ENCODE results near the gene BCO2.

The BCO2 gene

DNA sequence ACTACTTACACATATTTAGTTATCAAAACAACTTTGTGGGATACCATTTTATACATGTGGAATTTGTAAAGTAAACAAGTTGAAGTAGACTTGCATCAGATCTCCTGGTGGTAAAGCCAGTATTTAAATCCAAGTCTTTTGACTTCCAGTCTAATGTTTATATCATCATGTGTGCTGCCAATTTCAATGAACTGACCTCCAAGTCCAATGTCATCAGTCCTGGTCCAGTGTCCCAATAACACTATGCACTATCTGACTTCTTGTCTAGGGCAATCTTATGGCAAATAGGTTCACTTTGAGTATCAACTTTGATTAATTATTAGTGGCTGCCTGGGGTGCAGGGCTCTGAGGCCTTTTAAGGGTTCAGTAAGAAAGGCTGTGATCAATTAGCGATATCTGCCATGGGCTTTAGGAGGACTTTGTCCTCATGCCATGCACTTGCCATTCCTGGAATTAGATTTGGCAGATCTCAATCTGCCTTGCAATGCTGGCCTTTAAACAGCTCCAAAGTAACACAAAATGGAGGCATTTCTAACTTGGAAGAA, 41.3 kb downstream of the BCO2 start:
- DNase-seq (ENCODE audit: low read depth in 2 of 2): no peak

DNA sequence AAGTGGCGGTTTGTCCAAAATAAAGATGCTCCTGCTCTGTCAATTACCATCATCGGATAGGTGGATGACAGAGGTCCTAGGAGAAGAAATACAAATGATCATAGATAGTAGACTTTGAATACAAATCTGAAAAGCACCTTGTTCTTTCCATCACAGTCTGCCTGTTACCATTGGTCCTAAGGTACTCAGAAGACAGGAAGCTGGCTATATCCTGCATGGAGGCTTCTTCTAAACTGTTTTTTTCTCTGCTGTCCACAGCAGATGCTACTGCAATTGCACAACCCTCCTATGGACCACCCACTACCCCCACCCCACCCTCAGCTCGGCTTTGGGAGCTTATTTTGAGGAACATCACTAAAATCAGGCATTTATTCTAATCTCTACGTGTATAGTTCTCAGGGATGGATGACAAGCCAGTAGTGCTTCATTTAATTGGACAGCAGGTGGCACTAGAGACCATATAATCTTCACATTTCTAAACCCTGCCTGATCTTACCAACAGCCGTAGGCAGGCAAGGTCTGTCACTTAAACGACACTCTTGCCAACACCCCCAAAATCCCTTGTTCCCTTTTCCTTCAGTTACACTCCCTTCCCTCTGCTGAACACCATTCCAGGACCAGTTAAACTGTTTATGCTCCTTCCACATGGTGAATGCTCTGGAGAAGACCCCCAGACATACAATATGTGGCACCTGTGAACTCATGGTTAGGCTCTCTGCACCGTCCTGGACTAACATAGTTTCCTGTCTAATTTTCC, 44.3 kb downstream of the BCO2 start:
- DNase-seq (ENCODE audit: low read depth in 2 of 2): no peak

DNA sequence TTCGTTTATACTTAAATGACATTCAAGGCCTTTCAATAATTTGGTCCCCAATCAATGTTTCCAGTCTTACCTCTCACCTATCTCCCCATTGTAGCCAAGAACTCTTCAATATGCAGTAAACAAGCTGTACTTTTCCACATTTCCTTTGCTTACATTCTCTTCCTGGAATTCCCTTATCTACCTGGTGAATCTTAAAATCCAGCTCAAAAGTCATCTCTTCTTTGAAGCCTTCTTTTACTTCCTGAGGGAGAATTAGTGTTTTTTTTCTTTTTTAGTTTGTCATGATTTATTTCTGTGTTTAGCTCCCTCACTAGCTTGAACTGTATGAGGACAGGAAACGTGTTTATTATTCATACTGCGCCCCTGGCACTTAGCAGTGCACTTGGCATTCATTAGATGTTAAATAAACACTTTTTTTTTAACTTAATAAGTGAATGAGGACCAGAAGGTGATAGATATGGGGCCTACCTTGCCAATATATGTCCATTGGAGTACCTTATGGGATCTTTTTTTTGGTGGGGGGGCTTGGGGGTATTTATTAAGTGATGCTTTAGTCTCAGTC, 46.0 kb downstream of the BCO2 start:
- no peak for DNase-seq (ENCODE audit: low read depth in 2 of 2)

DNA sequence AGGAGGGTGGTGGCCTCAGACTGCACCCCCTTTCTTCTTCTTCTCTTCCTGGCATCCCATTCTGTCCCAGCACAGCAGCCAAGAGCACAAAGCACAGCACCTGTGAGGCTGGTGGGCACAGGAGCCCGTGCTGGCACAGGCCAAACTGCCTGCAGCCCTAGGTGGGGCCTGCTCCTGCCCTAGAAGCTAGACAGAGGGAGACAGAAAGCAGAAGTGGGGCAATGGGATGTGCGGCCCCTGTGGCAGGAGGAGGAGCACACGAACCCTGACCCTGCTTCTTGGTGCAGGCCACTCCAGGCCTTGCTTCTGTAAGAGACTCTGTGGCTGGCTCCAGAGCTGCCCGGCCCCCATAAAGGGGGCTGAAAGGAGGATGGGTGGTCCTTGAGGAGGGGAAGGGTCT, 47.0 kb downstream of the BCO2 start:
- no peak for DNase-seq (ENCODE audit: low read depth in 2 of 2)

DNA sequence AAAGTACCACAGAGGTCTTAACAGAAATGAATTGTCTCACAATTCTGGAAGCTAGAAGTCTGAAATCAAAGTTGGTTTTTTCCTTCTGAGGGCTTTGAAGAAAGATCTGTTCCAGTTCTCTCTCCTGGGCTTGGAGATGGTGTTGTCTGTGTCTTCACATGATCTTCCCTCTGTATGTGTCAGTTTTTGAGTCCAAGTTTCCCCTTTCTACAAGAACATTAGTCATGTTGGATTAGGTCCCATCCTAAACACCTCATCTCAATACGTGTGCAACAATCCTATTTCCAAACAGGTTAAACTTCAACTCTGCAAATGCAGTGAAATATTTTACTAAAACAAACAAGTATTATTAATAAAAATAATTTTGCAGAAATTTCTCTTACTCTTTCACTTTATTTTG, 47.8 kb downstream of the BCO2 start:
- no peak for DNase-seq (ENCODE audit: low read depth in 2 of 2)

DNA sequence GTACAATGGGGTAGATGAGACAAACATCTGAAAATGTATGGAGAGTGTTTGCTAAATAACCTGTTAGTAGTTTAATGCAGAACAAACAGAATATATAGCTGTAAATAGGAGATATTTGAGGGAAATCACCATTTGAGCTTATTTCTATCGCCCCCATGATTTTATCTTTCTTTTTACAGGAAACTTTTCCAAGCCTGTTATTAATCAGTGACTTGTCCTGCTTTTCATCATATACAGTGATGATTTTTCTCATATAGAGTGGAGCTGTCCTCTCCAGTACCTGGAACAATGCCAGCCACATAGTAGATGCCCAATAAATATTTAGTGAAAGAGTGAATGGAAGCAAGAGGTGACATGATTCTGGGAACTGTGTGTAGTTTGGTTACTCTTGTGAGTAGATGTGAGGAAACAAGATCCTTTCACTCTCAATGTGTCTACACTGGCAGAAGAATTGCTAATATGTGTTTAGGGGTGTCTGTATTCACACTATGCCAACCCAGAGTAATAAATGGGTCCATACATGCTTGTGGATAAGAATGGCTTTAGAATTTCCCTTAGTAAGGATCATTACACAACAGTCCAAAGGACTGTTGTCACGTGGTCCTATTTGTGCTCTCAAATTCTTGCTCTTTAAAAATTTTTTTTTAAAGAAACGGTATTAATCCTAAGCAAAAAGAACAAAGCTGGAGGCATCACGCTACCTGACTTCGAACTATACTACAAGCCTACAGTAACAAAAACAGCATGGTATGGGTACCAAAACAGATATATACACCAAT, 48.6 kb downstream of the BCO2 start:
- no peak for DNase-seq (ENCODE audit: low read depth in 2 of 2)

DNA sequence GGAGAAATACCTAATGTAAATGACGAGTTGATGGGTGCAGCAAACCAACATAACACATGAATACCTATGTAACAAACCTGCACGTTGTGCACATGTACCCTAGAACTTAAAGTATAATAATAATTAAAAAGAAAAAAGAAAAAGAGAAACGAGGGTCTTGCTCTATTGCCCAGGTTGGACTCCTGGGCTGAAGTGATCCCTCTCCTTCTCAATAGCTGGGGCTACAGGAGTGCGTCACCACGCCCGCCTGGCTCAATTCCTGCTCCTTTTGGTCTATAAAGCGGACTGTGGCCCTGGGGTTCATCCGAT, 50.4 kb downstream of the BCO2 start:
- no peak for DNase-seq (ENCODE audit: low read depth in 2 of 2)

DNA sequence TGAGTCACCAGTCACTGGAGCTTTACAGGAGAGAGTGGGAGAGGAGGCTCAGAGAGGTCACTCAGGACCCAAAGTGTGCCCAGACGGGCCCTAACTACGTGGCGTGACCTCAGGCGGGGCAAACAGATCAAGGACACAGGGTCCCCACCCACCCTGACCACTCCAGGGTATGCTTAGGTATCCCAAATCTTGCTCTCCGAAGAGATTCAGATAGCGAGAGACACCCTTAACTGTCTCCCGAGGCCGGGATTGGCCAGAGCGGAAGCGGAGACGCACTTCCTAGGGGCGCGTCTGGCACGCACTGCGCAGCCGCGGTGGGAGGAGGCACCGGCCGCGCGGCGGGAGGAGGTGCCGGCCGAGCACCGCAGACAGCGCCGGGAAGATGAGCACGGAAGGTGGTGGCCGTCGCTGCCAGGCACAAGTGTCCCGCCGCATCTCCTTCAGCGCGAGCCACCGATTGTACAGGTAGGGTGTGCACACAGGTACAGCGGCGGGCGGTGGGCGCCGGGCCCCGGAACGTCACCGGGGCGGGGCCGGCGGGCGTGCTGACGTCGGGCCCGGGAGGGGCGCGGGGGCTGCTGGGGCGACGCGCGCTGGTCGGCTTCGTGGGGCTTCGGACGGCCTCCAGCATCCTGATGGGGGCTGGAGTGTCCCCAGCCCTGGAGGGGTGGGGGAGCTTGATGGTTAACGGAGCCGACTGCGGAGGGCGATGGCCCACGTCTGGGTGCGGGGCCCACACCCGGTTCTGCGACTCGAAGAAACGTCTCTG, 50.9 kb downstream of the BCO2 start, which contains the start of gene PTS:
PTS (plus strand) TSS at position 367 of the 769 bp plus-strand sequence; CDS start at position 383, 16 bp downstream.
- peak; percentile 60 to 71 for DNase-seq (ENCODE audit: low read depth in 2 of 2)

DNA sequence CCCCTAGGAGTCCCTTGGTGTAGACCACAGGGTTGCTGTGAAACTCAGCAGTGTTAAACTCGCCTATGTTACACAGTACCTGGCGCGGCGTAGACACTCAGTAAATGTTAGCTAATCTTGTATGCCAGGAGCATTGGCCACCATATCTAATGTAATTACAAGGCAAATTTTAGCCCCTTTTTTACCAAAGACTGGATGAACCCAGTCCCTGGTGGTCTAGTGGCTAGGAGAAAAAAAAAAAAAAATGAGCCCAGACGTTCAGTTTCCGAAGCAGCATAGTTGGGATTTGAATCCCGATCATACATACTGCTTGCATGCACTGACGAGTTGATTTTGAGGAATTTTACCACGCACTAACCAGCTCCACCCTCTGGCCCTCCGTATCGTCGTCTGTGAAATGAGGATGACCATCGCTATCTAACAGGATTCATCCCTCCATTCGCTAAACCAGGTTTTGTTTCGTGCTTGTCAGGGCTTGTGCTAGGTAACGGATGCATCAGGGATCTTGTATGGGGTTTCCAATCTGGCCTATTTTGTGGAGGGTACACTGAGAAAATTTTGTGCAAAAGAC, 51.6 kb downstream of the BCO2 start:
- no peak for DNase-seq (ENCODE audit: low read depth in 2 of 2)

DNA sequence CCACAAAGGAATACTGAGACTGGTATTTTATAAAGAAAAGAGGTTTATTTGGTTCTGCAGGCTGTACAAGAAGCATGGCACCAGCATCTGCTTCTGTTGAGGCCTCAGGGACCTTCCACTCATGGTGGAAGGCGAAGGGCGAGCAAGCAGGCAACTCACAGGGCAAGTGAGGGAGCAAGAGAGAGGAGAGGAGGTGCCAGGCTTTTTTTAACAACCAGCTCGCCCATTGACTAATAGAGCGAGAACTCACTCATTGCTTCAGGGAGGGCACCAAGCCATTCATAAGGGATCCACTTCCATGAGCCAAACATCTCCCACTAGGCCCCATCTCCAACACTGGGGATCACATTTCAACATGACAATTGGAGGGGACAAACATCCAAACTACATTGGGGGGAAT, 52.2 kb downstream of the BCO2 start:
- no peak for DNase-seq (ENCODE audit: low read depth in 2 of 2)

DNA sequence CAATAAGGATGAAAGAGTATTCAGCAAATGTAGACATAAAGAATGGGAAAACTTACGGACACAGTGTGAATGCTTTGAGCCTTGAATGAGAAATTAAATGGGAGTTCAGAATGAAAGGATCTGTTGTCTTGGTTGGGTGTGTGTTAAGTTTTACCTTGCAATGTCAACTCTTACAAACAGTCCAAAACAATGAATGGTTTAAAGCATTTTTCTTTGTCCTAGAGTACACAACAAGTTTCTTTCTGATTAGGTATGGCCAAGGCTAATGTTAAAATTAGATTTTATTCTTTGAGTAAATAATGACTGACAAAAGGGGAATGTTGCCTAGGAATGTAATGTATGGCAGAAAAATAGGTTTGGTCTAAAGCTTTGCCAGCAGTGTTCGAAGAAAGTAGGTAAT, 53.4 kb downstream of the BCO2 start:
- DNase-seq (ENCODE audit: low read depth in 2 of 2): no peak

DNA sequence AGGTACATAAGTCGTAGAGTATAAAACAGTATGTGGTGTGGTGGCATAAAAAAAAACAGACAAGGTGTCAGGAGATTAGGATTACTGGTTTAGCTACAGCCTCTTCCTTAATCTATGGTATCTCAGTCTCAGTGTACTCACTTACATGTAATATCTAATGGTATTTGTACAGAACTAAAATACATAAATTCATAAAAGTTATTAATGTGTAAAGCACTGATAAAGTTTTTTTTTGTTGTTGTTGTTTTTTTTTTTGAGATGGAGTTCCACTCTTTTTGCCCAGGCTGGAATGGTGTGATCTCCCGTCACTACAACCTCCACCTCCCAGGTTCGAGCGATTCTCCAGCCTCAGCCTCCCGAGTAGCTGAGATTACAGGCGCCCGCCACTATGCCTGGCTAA, 53.8 kb downstream of the BCO2 start:
- DNase-seq (ENCODE audit: low read depth in 2 of 2): no peak

DNA sequence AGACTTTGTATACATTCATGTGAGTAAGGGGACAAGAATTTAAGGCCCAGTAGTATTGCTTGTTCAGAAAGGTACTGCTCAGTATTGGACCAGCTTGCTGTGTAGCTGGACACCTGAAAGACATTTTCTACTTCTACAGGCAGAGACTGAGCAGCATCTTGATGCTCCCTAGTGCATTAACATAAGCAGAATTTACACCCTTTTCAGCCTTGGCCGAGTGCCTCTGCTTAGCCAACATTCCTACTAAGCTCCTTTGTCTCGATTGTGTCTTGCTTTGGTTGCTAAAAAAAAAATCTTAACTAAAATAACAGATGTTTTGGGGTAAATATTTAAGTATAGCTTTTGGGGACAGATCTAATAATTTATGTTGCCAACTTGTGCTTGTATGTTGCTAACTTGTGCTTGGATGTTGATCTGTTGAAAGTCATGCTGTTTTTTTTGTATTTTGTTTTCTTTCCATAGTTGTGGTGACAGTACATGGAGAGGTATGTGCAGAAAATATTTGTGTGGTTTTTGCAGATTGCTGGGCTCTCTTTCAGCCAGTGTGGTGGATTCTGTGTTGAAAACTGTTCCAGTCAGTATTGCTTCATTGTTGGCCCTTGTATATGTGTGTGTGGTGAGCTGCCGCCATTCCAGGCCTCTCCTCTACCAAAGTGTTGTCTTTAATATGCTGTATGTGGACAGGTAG, 54.6 kb downstream of the BCO2 start:
- DNase-seq (ENCODE audit: low read depth in 2 of 2): no peak

DNA sequence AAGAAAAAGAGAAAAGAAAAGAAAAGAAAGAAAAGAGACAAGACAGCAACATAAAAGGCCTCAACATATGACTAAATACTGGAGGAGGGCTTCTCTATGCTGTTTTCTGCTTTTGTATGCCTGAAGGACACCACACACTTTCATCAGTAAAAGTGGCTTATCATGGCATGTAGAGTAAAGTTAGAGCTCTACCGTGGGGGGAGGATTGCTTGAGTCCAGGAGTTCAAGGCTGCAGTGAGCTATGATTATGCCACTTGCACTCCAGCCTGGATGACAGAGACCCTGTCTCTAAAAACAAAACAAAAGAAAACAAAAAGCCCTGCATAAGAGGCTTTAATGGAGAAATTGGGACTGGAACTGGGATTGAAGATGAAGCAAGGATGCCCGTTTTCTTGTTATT, 56.6 kb downstream of the BCO2 start:
- DNase-seq (ENCODE audit: low read depth in 2 of 2): no peak

DNA sequence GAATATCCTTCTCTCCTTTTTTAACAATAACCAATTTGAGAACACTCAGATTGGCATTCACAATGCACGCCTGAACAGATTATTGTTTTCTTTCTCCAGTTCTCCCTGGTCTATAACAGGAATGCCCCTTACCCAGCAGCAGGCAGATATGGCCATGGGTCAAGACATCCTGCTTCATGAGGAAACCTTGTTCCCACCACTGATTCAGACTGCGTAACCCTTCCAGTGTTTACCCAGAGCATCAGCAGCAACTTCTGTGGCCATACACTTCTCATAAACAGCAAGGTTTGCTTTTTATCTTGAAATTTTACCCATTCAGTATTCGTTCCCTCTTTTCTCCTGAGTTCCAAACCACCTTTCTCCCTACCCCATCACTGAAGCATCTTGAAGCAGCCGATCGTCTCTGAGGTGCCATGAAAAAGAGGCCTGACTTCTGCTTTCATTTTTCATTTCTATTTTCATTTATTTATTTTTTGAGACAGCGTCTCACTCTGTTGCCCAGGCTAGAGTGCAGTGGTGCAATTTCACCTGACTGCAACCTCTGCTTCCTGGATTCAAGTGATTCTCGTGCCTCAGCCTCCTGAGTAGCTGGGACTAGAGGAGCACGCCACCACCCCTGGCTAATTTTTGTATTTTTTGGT, 60.6 kb downstream of the BCO2 start:
- DNase-seq (ENCODE audit: low read depth in 2 of 2): no peak

DNA sequence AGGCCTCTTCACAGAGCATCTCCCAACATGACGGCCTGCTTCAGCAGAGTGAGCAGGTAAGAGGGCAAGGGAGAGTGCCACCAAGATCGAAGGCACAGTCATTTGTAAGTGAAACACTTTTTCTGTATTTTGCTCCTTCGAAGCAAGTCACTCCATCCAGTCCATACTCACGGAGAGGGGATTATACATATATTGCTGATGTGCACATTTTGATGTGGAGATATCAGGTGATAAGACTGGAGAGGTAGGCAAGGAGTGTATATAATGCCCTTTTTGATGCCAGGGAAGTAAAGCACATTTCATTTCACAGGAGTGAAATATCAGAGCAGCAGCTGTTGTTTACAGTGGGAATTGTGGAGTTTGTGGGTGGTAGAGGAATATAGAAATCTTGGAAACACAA, 62.1 kb downstream of the BCO2 start:
- DNase-seq (ENCODE audit: low read depth in 2 of 2): no peak

DNA sequence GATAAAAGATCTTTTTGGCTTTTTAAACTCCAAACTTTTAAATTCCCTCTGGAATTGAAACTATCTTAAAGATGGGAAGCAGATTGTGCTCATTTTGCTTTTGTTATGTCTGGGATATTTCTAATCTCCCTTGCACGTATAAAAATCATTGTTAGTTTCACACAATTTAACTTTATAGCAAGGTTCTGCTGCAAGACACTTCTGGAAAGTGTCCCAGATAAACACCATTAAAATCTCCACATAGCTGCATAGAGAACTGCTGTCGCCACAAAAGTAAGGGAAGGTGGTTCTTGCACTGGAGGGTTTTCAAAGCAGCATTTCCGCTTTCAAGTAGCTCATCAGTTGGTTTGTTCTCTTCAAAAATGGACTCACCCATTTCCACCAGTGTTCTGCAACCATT, 62.7 kb downstream of the BCO2 start:
- DNase-seq (ENCODE audit: low read depth in 2 of 2): no peak

DNA sequence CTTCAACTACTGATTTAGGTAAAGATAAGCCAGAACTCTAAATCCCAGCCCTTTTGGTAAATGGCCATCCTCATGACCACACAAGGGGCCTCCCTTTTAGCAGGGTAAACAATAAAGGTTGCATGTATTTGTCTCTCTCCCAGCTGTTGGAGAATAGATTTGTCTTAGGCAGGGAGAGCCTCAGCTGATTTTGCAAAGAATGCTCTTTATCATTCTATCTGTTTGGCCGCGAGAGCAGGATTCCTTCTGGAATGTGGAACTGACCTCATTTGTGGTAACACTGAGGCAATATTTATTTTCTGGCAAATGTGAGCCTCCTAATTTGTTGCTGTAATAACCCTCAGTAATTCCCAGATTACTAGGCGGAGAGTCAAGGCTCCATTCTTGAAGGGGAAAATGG, 66.2 kb downstream of the BCO2 start:
- DNase-seq (ENCODE audit: low read depth in 2 of 2): no peak

DNA sequence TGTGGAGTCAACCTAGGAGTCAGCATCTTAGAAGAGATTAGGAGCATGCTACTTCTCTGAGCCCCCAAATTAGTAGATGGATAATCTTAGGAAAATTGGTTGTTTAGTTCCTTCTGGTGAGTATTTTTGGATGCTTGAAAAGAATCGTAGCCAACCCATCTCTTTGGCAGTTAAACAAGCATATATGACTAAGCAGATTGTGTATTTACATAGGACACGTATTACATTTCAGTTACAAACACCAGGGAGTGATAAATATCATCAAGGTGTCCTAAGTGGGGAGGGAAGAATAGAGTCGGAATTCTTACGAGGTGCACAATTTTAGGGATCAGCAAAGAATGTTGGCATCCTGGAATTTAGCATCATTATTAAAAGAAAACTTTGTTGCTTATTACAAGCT, 71.9 kb downstream of the BCO2 start:
- no peak for DNase-seq (ENCODE audit: low read depth in 2 of 2)

DNA sequence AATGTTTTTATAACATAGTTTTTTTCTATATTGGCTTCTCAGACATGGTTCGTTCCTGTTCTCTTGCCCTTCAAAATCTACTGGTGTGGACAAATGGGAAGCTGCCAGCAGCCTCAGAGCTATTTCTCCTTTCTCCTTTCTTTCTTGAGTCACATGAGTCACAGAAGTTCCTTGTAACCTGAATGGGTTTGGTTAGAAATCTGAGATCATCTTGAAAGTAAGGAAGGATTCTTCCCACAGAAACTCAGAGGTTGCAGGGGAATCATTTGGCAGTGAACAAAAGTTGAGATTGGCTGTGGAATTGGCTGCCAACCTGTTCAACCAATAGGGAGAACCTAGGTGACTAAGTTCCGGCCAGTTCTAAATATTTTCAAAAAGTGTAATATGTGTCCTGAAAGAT, 72.9 kb downstream of the BCO2 start:
- DNase-seq (ENCODE audit: low read depth in 2 of 2): no peak

Measured in stimulated activated CD8-positive, alpha-beta memory T cell treated with anti-CD3 and anti-CD28 coated beads, Interleukin-15, amount 100 ng/mL, for 4 hours (primary cell).